HG02588 (cell line): Measurements from ENCODE around the gene NOTCH1.

Experiments used
- ATAC-seq: cut with Tn5 transposase; IDR thresholded peaks from one replicate; pipeline ENCODE4 v1.9.1; 2021; ENCODE audit warnings: mild to moderate bottlenecking, moderate library complexity; ENCODE audit not compliant: unreplicated experiment

Gene NOTCH1

DNA sequence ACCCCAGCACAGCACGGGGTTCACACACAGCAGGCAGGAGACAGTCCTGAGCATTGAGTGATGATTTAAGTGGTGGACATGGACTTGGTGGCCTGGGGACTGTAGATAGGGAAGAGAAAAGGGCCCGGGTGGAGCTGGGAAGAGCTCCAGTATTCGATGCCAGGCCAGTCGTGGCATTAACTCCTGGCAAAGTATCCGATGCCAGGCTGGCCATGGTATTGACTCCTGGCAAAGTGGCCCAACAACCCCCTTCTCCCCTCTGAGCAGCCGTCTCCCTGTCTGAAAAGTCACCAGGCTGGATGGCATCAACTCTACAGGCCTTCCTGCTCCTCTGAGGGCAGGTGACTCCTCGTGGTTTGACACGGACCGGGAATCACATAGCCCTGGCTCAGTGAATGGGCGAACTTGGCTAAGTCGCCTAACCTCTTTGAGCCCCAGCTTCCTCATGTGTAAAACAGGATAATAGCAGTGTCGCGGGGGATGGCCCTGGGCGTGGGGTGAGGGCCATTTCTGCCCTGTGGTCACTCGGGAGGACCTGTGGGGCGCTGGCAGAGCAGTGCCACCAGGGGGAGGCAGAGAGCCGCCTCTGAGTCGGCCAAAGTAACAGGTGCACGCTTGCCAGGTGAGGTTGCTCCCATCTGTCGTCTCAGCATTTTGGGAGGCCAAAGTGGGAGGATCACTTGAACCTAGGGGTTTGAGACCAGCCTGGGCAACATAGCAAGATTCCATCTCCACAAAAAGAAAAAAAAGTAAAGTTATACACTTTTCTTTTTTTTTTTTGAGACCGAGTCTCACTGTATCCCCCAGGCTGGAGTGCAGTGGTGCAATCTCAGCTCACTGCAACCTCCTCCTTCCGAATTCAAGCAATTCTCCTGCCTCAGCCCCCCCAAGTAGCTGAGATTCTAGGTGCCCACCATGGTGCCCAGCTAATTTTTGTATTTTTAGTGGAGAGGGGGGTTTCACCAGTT lies 57.3 kb downstream of the NOTCH1 start:
- no peak for ATAC-seq

DNA sequence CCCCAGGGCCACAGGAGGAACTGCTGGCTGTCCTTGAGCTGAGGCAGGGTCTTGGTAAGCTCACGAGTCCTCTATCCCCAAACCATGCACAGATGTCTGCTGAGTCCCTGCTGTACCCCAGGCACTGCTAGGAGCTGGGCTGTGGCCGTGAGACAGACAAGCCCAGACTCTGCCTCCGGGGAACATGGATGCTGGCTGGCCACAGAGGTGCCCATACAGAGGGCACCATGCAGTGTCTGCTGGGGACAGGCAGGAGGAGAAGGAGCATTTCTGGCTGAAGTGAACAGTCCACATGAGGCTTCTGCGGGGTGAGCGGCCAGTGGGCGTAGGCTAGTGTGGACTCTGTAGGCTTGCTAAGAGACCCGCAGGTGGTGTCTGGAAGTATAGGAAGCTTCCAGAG lies 58.2 kb downstream of the NOTCH1 start:
- ATAC-seq: no peak

DNA sequence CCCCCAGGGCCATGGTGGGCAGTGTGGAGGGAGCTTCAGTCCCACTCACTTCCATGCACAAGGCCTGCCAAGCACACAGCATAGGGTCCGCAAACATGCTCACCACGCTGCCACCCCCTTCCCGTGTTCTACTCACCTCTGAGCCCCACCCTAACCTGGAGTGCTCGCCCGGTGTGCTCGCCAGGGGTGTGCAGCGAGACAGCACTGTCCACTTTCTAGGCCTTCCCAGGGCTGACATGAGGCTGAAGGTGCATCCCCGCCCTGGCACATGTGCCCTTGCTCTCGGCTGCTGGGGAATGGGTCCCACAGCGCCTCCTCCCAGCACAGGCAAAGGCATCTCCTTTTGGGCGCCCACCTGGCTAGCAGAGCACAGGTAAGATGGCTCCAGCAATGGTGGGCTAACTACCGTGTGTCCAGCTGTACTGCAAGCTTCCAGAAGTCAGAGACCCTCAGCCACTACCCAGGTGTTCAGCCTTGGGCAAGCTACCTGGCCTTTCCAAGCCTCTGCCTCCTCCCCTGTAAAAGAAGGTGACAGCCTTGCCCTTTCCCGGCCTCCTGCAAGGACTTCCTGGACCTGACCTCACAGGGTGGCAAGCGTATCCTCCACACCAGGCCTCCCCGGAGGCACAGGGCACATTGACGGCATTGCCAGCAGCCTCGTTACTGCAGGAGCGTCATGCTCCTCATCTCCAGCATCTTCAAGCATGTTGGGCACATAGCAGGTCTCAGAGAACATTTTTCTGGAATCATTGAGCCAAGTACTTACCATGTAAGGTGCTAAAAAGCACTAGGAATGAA lies 58.8 kb downstream of the NOTCH1 start:
- no peak for ATAC-seq

DNA sequence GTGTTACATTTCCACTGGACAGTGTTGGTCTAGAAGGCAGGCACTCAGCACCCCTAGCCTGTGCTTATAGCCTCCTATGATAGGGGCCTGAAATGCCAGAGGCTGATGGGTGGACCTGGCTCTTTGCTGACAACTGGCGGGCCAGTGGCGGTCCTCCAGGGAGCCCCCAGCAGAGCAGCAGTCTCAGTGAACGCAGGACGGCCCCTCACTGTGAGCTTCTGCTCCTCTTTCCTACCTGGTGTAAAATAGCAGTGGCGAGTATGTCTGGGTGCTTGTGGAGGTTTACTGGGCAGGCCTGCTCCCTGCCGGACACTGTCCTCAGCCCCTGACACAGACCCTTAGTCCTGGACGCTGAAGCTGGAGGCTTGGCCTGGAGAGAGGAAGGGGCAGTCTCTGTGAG lies 59.7 kb downstream of the NOTCH1 start:
- ATAC-seq: no peak

DNA sequence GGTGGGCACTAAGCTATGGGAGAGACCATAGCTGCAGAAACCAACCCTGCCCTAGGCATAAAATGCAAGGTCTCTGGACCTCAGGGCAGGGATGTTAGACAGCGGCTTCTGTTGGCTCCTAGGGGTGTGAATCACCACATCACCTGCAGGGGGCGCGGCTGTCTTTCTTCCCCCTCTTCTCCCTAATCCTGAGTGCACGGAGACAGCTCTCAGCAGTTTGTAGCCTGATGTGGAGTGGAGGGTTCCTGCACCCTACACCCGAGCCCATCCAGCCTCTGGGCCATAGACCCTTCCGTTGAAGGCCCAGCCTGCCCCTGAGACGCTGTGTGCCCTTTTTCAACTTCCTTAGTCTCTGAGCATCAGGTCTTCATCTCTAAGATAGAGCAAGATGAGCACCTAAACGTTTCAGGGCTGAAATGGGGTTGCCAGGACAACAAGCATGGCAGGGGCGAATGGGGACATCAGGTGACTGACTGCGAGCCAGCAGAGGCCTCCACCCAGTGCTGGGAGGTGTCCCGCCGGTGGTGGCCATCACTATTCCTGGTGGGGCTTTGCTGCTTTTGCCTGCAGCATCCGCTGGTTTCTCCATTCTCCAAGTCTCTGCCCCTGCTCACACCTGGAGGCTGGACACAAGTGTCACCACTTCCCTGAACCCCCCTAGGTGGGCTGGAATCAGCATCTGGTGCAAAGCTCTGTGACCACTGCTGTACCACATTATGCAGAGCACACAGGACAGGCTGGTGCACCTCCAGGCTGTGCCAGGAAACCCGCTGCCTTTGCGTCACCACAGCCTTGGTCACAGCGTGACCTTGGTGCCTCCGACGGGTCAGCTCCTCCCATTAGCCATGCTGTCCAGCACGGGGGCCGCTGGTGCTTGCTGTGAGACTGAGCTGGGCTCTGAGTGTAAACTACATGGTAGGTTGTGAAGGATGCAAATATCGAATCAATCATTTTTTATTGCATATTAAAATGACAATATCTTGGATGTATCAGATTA lies 60.5 kb downstream of the NOTCH1 start:
- no peak for ATAC-seq

DNA sequence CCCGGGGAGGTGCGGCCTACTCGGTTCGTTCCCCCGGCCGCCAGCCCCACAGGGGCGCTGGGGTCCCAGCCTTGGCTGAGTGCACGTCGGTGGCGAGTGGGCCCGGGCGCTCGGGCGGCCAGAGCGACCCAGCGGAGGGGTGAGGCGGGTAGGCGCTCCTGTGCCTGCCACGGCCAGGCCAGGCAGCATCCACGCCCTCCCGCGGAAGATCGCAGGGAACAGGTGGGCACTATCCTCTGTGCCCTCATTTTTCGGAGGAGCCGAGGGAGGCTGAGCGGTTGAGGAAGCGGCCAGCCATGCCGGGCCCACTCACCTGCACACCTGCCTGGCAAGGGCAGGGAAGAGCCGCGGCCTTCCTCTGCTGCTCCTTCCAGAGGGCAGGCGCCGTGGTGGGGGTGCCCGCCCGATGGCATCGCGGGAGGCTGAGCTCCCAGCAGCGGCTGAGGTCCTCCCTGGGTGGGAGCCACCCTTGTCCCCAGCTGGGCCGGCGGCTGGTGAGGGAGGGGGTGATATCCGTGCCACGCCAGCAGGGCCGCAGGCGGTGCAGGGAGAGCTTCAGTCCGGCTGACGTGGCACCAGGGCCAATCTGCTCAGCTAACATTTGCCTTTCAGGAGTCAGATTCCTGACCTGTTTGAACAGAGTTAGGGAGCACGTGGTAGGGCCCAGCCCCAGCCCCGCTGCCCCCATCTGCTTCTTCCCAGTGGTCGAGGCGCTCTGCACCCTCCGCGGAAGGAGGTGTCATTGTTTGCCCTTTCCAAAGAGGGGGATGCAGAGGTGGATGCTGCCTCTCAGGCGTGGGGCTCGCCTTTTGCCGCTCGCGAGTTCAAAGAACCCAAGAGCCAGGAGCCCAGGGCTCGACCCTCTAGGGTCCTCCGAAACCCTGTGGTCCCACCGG lies 61.4 kb downstream of the NOTCH1 start:
- no peak for ATAC-seq

DNA sequence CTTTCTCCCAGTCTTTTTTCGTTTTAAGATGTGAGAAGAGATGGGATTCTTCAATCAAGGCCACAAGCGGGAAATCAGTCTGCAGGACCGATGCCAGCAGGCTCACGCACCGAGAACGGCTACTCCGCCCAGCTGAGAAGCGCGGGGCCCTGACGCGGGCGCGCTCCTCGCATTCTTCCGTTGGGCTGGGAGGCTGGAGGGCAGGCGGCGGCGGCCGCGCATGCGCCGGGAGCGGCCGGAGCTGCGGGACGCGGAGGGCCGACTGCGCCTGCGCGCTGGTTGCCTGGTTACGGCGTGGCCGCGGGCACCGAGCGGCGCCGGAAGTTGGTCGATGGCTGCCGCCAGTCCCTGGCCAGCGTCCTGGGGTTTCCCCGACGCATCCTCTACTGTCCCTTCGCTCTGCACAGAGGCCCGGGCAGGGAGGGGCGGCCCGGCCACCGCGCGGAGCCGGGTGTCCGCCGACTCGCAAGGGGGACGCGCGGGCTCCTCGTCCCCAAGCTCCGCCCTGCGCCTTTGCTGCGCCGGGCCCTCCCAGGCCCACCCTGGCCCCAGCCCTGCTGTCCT lies 62.2 kb downstream of the NOTCH1 start:
- peak; percentile 52 for ATAC-seq

DNA sequence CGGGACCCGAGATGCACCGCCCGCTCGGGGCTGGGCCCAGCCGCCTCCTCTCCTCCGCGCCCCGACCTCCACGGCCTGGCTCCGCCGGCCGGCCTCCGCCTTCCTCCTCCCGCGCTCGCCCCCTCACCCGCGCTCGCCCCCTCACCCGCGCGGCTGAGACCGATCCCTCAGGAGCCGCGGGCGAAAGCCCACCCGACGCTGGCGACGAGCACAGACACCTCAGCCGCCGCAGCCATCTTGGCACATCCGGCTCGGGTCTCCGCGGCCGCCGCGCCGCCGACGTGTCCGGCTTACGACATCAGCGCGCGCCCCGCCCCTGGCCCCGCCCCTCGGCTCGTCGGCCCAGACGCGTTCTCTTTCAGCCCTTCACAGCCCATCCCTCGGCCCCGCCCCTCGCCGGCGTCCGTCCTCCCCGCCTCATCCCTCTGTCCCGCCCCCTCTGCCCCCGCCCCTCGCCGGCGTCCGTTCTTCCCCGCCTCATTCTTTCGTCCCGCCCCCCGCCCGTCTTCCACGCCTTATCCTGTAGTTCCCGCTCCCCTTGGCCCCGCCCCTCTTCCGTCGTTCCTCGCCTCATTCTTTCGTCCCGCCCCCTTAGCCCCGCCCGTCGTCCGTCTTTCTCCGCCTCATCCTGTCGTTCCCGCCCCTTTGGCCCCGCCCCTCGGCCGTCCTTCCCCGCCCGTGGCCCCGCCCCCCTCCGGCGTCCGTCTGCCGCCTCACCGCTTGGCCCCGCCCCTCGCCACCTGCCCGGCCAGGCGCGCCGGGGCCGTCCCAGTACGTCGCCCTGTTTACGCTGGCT lies 62.9 kb downstream of the NOTCH1 start, which contains the start of gene SEC16A:
TSS of gene SEC16A (minus strand) at position 248 of the 796 bp plus-strand sequence. CDS start 5,425 bp downstream, outside the sequence.
- ATAC-seq: peak; percentile 49

DNA sequence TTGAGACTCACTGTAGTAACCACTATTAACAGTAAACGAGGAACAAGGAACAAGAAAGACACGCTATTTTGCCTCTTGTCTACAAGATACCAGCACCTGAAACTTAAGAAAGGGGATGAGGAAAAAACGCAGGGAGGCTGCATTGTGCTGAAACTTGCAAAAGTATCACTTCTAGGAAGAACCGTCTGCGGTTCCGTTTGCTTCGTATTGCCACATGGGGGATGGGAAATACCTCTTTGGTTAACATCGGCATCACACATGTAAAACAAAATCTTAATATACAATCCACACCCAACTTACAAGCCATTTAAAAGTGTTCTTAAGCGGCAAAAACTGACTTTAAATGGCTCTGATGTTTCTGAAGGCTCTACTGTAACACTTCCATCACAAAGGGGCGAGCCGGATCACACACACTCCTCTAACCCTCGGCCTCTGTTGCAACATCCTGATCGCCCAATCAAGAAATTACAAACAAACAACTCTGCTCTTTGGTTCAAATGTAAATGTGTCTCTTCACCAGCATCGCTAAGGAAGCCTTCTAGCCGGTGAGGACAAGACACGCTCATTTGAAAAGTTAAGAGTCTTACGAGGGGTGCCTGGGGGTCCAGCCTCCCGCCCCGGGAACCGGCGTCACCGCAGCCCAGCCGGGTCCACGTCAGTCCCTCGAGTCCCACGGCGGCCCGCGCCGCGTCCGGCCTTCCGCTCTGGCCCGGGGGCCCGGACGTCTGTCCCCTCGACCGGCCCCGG lies 63.6 kb downstream of the NOTCH1 start:
- no peak for ATAC-seq

DNA sequence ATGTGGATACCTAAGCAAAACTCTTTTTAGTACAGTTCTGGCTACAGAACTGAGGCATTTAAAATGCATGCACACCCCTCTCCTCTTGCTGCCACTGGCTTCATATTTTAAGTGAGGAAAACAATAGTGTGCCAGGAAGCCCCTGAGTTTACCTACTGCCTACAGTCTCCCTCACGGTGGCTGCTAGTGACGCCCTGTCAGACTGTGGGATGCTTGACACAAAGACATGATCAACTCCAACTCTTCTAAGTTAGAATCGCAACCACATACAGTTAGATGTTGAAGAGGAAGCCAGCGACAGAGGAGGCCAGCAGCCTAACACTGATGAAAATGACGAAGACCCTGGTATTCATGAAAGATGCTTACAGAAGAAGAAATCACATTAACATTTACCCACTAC lies 64.3 kb downstream of the NOTCH1 start:
- ATAC-seq: no peak

DNA sequence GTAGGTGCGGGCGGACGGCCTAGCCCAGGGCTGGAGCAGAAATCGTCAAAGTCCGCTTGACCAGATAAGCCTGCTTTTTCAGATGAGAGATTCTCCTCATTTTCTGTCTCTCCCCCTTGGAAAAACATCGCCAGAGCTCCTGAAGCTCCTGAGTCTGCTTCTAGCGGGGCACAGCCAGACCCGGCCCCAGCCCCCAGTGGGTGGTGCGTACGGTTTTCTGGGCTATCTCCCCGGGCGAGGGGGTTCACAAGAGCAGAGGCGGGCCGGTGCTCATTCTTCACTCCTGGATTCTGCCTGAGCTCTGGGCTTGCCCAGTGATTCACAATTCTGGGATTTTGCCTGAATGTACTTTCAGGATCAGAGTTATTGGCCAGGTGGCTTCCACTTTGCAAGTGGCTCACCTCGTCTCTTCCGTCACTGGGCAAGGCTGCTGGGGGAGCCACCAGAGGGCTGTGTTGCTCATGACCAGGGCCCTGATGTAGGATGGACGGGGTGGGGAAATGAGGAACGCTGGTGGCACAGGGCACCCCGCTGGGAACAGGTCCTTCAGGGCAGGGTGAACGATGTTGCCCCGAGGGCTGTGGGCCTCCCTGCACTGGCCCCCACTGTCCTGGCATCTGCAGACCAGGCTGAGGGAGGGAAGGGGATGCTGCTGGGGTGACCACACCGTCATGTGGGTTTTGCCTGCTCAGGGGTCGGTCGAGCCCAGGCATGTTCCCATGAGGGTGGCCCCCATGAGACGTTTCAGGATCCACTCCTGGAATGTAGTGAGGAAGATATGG lies 69.3 kb downstream of the NOTCH1 start:
- ATAC-seq: no peak

DNA sequence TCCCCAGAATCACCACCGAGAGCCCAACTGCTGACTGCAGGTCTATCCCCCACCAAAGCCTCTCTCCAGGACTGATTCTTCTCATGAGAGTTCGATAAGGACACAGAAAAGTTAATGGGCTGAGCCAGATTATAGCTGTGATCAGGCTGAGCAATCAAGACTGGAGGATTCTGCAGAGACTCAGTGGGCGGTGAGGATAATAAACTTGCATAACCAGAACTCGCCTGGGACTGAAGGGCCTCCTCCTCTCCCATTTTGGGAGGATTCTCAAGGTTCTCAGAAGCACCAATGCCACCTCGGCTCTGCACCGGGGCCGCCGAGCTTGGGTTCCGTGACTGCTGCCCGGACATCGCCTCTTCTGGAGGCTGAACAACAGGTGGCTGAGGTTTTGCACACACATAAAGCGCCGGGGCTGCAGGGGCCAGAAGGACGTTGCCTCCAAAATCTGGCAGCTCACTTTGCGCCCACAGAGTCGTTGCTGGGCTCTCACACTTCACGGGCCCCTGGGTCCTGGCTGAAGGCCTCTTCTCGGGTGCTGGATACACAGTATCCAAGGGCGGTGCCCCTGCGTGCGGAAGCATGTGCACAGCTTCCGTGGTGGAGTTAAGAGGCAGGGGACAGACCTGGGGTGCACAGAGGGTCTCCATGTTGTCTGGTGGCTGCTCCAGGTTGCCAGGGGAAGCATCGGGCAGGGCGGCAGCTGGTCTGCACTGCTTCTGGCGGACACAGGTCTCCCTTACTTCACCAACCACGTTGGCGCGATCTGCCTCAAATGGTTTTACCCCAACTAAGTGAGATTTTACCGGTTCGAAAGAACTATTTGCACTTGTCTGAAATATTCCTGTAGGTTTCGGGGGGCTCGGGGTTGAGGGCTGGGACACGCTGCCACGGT lies 70.6 kb downstream of the NOTCH1 start:
- ATAC-seq: no peak

DNA sequence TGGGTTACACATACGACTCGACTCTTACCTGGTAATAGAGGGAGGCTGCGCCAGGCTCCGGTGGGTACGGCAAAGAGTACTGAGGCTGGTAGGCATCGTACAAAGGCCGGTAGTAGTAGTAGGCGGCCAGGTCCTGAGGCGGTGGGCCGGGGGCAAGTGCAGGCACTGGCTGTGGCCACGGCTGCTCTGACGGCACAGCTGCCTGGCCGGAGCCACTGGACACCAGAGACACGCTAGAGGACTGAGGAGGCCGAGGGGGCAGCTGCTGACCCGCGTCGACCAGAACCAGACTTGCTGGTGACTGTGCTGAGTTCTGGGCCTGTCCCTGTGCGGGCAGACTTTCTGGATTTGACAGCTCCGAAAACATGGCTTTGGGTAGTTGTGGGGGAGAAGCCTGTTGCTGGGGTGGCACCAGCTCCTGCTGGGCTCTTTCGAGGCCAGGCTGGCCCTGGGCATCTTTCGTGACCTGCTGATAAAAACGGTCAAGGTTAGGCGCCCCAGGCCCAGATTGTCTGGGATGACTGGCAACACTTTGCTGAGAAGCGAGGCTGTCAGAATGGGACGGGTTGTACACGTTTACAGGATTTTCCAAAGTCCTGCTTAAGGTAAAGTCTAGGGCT lies 71.7 kb downstream of the NOTCH1 start:
- no peak for ATAC-seq

DNA sequence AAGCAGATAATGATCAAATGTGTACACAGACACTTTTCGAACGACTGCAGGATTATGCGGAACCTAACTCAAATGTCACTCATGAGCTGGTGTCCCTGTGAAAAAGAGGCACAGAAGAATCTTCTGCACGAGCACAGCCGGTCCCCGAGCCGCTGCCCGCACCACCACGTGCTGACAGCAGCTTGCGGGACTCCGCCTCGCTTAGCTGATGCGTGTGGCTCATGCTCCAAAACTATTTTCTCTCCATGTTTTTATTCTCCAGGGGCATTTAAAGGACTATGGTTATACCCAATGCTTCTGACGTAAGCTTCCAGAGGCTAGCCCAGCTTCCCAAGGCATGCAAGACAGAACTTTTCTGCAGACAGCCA lies 72.5 kb downstream of the NOTCH1 start:
- ATAC-seq: no peak

DNA sequence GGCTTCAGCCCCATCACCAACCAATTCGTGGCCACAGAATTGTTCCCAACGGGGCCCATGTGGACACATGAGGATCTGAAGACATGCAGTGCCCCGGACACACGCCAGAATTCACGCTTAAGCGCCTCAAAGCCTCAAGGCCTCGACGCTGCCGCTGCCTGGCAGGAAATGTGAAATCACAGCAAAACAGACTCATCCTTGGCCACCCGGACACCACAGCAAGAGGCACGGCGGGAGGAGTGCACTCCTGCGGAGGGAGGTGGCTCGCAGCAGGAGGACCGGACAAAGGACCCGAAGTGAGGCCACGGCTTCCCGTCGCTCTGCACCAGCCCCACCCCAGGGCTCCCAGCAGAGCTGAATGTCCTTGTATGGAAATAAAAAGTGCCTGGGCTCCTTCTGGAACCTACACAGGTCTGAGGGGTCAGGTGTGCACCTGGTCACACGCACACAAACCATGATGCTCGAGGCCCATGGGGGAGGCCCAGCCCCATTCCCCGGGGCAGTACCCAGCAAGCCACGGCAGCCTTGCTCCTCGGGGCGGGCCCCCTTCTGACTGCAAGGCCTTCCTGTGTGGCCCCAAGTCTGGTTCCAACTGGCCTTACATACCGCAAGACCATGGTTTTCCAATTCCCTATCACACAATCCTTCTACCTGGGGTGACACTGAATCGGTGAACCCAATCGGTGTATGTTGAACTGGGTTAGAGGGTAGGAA lies 73.1 kb downstream of the NOTCH1 start:
- ATAC-seq: no peak
